Activated B cell treated with CpG ODN at 0.5 μM for 24 hours (primary cell): Measurements from ENCODE around the gene SLX9. TPM values are rescaled to one million over a fixed set of nuclear protein-coding genes. Genes with fewer than 3 reads are reported as not detected.

ENCODE experiments used
- ATAC-seq: fragments of 200-7000 bp; cut with Tn5 transposase; one replicate; pipeline ENCODE4 v1.10.0; 2021; ENCODE audit warnings: low read depth, mild to moderate bottlenecking, moderate library complexity
- CTCF ChIA-PET: fragments of 350-600 bp; sonication (Branson Sonifier 250); formaldehyde crosslinking; loops from one replicate; lab custom pipeline; 2021; ENCODE audit warnings: antibody characterized with exemption; lab: Charles Lee
- POLR2A ChIA-PET: fragments of 350-600 bp; sonication (Branson Sonifier 250); formaldehyde crosslinking; loops from one replicate; lab custom pipeline; 2021; ENCODE audit warnings: antibody characterized with exemption; lab: Charles Lee
- DNase-seq: peaks from one replicate; pipeline ENCODE4 v3.0.0; 2022
- H3K27ac Mint-ChIP-seq: one replicate; pipeline ENCODE4 v1.8.0; 2020; ENCODE audit warnings: mixed read lengths
- H3K27me3 Mint-ChIP-seq: one replicate; pipeline ENCODE4 v1.8.0; 2021; ENCODE audit warnings: mixed read lengths
- H3K36me3 Mint-ChIP-seq: one replicate; pipeline ENCODE4 v1.8.0; 2021; ENCODE audit warnings: low read depth, mixed read lengths
- H3K4me1 Mint-ChIP-seq: one replicate; pipeline ENCODE4 v1.8.0; 2021; ENCODE audit warnings: mixed read lengths
- H3K4me3 Mint-ChIP-seq: one replicate; pipeline ENCODE4 v1.8.0; 2020; ENCODE audit warnings: mild to moderate bottlenecking, mixed read lengths
- H3K9me3 Mint-ChIP-seq: one replicate; pipeline ENCODE4 v1.8.0; 2020; ENCODE audit warnings: mixed read lengths
- intact Hi-C: fragments of 100-400 bp; cut with micrococcal nuclease; formaldehyde crosslinking; loops from one replicate; pipeline ENCODE4 v1.15.1; 2024
- total RNA-seq: library from RNA; stranded (reverse); gene quantifications from 2 replicates; pipeline ENCODE4 v1.2.3, GENCODE V29; 2022
- TF ChIP-seq, protein P1 (sequence below): fragments of 200-600 bp; IDR thresholded peaks from one replicate; pipeline ENCODE4 v1.8.0; 2022; ENCODE audit warnings: antibody characterized with exemption, mild to moderate bottlenecking

Gene SLX9
- total RNA-seq, 1 donor from 2014 or later: 26.0 TPM

DNA sequence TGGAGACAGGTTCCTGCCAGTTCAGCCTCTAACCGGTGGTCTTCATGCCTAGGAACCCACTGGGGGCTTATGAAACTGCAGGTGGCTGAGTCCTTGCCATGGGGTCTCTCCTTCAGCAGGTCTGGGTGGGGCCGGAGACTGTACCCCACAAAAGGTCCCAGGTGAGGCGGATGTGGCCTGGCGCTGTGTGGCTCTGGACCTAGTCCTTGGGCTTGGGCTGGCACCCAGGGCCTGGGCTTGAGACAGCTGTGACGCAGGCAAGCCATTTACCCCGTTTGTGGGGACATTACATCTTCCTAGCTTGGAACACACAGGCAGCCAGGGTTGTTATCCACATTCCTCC, 5.9 kb upstream of the SLX9 start:
- Mint-ChIP-seq H3K27me3 (no peaks in the 10 kb centered on the region), H3K36me3 (no peaks in the 10 kb centered on the region), H3K27ac (no peak overlapping the region), H3K4me1 (peaks cover 36% of the 10 kb centered on the region), H3K4me3 (no peak overlapping the region), H3K9me3 (no peaks in the 10 kb centered on the region)
- ChIA-PET CTCF (interaction anchor here (2.4 to 5.0 kb wide), 3 partner anchors 41 to 132 kb away, joined by 11 to 97 read pairs (median 11); partner anchors contain the start of gene UBE2G2), POLR2A (interaction anchor here (1.2 to 7.6 kb wide), 2 partner anchors 17 to 40 kb away, joined by 3 to 84 read pairs; no protein-coding TSS in a partner anchor)
- DNase-seq: no peak
- TF ChIP-seq, protein P1, sequence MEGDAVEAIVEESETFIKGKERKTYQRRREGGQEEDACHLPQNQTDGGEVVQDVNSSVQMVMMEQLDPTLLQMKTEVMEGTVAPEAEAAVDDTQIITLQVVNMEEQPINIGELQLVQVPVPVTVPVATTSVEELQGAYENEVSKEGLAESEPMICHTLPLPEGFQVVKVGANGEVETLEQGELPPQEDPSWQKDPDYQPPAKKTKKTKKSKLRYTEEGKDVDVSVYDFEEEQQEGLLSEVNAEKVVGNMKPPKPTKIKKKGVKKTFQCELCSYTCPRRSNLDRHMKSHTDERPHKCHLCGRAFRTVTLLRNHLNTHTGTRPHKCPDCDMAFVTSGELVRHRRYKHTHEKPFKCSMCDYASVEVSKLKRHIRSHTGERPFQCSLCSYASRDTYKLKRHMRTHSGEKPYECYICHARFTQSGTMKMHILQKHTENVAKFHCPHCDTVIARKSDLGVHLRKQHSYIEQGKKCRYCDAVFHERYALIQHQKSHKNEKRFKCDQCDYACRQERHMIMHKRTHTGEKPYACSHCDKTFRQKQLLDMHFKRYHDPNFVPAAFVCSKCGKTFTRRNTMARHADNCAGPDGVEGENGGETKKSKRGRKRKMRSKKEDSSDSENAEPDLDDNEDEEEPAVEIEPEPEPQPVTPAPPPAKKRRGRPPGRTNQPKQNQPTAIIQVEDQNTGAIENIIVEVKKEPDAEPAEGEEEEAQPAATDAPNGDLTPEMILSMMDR: no peak
- intact Hi-C loops: loop anchor here (2.0 to 10.0 kb wide), 4 partner anchors 19 to 1219 kb away; partner anchors contain the start of genes PDXK, RRP1 and SUMO3
- no peak for ATAC-seq

DNA sequence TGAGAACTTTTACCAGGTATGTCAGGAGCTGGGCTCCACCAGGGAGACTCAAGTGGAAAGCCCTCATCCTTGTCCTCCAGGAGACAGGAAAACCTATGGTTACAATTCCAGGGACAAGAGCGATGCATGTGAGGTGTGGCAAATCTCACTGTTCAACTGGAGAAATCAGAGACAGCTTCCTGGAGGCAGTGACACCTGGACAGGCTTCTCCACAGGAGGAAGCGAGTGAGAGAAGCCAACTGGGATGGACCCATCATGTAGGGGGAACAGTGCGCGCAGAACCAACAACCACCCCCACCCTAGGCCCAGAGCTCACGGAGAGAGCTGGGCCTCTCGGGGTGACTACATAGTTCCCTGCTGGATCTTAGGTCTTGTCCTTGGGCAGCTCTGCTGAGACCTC, 5.6 kb upstream of the SLX9 start:
- Mint-ChIP-seq H3K4me1 (peaks cover 36% of the 10 kb centered on the region), H3K9me3 (no peaks in the 10 kb centered on the region), H3K27ac (no peak overlapping the region), H3K36me3 (no peaks in the 10 kb centered on the region), H3K27me3 (no peaks in the 10 kb centered on the region), H3K4me3 (no peak overlapping the region)
- ATAC-seq (no peak), DNase-seq (no peak)
- intact Hi-C loops: loop anchor here (5.0 to 10.0 kb wide), 3 partner anchors 117 to 1219 kb away; partner anchors contain the start of genes PDXK, RRP1 and SUMO3
- TF ChIP-seq, protein P1: no peak
- POLR2A ChIA-PET: interaction anchor here (1.2 kb wide), 1 partner anchor 18 kb away, joined by 3 read pairs; no protein-coding TSS in a partner anchor
- CTCF ChIA-PET: interaction anchor here (2.4 to 5.0 kb wide), 2 partner anchors 41 to 133 kb away, joined by 11 to 97 read pairs; partner anchors contain the start of gene UBE2G2

DNA sequence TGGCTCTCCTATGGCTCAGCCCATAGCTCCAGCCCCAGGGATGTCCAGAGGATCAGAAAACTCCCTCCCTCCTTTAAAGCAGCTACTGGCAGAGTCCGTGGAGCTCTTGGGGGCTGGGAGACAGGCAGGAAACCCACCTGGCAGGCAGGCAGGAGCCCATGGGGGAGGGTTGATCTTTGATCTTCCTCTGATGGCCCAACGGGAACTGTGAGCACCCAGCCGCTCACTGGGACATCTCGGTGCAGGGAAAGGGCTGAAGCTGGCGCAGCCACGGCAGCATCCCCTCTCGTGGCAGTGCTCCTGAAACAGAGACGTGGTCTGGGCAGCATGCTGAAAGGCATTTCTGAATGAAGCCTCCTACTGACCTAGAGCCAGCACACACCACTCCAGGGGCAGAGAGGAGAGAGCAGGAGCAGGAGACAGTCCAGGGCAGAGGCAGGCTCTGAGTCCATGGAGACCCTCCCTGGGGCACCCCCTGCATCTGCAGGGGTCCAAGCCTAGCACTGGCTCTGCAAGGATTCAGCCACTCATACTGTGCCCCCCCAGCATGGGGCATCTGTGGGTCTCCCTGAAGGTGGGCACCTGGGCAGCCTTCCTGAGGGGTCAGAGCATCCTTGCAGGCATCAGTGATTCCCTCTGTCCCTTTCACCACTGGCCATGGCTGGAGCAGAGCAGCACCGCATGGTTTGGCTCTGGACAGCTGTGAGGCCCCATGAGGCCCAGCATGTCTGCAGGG, 4.9 kb upstream of the SLX9 start:
- H3K27me3 Mint-ChIP-seq: no peaks in the 10 kb centered on the region
- H3K27ac Mint-ChIP-seq: no peak overlapping the region
- H3K9me3 Mint-ChIP-seq: no peaks in the 10 kb centered on the region
- ATAC-seq: no peak
- intact Hi-C loops: loop anchor here (5.0 to 10.0 kb wide), 3 partner anchors 118 to 1220 kb away; partner anchors contain the start of genes PDXK, RRP1 and SUMO3
- ChIA-PET POLR2A (no interaction called here), CTCF (interaction anchor here (2.4 to 5.0 kb wide), 2 partner anchors 42 to 134 kb away, joined by 11 to 97 read pairs; partner anchors contain the start of gene UBE2G2)
- H3K4me3 Mint-ChIP-seq: no peak overlapping the region
- TF ChIP-seq, protein P1: no peak
- H3K36me3 Mint-ChIP-seq: no peaks in the 10 kb centered on the region
- DNase-seq: no peak
- H3K4me1 Mint-ChIP-seq: peaks cover 31% of the 10 kb centered on the region

DNA sequence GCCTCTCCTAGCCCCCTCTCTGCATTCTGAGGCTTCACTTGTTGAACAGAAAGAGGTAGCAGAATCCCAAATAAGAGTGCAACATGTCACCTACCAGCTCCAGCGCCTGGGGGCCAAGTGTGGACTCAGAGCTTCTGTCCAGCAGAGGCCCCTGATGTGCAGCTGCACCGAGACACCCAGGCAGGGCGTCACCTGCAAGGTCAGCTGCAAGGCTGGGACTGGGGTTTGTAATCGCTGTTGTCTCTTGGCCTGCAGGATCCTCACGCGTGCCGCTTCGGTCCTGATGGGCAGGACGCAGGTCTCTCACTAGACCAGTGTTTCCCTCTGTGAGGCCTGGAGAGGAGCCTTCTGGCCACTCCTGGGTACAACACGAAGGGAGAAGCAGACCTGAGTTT, 4.3 kb upstream of the SLX9 start:
- Mint-ChIP-seq H3K27ac (no peak overlapping the region), H3K4me3 (no peak overlapping the region), H3K9me3 (no peaks in the 10 kb centered on the region), H3K4me1 (peaks cover 29% of the 10 kb centered on the region), H3K27me3 (no peaks in the 10 kb centered on the region), H3K36me3 (no peaks in the 10 kb centered on the region)
- DNase-seq (no peak), ATAC-seq (no peak)
- ChIA-PET CTCF (interaction anchor here (1.0 to 2.4 kb wide), 3 partner anchors 10 to 134 kb away, joined by 3 to 11 read pairs (median 7); partner anchors contain the start of gene UBE2G2), POLR2A (interaction anchor here (0.6 kb wide), 1 partner anchor 36 kb away, joined by 3 read pairs; no protein-coding TSS in a partner anchor)
- intact Hi-C loops: loop anchor here (10.0 kb wide), 1 partner anchor 1221 kb away; the partner anchor contains the start of gene PDXK
- TF ChIP-seq, protein P1: no peak
